Osteoblast (primary cell): Measurements from ENCODE around the gene FLVCR2. TPM values are rescaled to one million over a fixed set of nuclear protein-coding genes. Genes with fewer than 3 reads are reported as not detected.
"Not testable (repeated sequence)": the region's sequence is repeated elsewhere in the genome, so short reads cannot be mapped to it uniquely, and the experiment has no call there.

Source experiments
- DNase-seq: peaks from one replicate; pipeline ENCODE4 v3.0.0; 2011; ENCODE audit warnings: low spot score, mixed read lengths; ENCODE audit not compliant: insufficient read length; ENCODE audit errors: missing footprints
- H2AFZ ChIP-seq: 2 replicates; pipeline ENCODE4 v1.6.0; 2011; ENCODE audit warnings: mild to moderate bottlenecking, low read length
- H3K27ac ChIP-seq: 2 replicates; pipeline ENCODE4 v1.5.1; 2011; ENCODE audit warnings: mild to moderate bottlenecking, low read depth, low read length, moderate library complexity
- H3K27me3 ChIP-seq: 2 replicates; pipeline ENCODE4 v1.6.0; 2012; ENCODE audit warnings: mild to moderate bottlenecking, control low read depth, inconsistent platforms, low read length, moderate library complexity; ENCODE audit not compliant: insufficient read depth
- H3K36me3 ChIP-seq: 2 replicates; pipeline ENCODE4 v1.5.1; 2011; ENCODE audit warnings: mild to moderate bottlenecking, low read length, control low read depth, moderate library complexity; ENCODE audit not compliant: insufficient read depth
- H3K4me1 ChIP-seq: 2 replicates; pipeline ENCODE4 v1.5.1; 2011; ENCODE audit warnings: mild to moderate bottlenecking, low read length, control low read depth, moderate library complexity; ENCODE audit not compliant: insufficient read depth
- H3K4me2 ChIP-seq: 2 replicates; pipeline ENCODE4 v1.6.0; 2011; ENCODE audit warnings: mild to moderate bottlenecking, low read length; ENCODE audit not compliant: insufficient read depth
- H3K4me3 ChIP-seq: fragments of 200-600 bp; sonication (generic); 3 replicates; pipeline ENCODE4 v1.5.1; 2012; ENCODE audit warnings: mild to moderate bottlenecking, low read length, inconsistent platforms; ENCODE audit not compliant: insufficient read depth
- H3K79me2 ChIP-seq: 2 replicates; pipeline ENCODE4 v1.6.0; 2012; ENCODE audit warnings: mild to moderate bottlenecking, low read length, control low read depth, inconsistent platforms; ENCODE audit not compliant: insufficient read depth
- H3K9me3 ChIP-seq: 2 replicates; pipeline ENCODE4 v1.5.1; 2011; ENCODE audit warnings: low read depth, low read length, control low read depth
- H4K20me1 ChIP-seq: 2 replicates; pipeline ENCODE4 v1.6.0; 2012; ENCODE audit warnings: mild to moderate bottlenecking, low read length, control low read depth; ENCODE audit not compliant: insufficient read depth
- CTCF ChIP-seq: IDR thresholded peaks from 2 replicates; pipeline ENCODE4 v1.5.1; 2011; ENCODE audit warnings: mild to moderate bottlenecking, low read depth, low read length, moderate library complexity; ENCODE audit errors: extremely low read depth
- total RNA-seq: library from RNA; depleted of rRNA; stranded (reverse); fragments of >200 nt; gene quantifications from 2 replicates; pipeline ENCODE4 v1.2.3, GENCODE V29; 2012

FLVCR2 gene
- total RNA-seq, 1 donor: 1.8 TPM

DNA sequence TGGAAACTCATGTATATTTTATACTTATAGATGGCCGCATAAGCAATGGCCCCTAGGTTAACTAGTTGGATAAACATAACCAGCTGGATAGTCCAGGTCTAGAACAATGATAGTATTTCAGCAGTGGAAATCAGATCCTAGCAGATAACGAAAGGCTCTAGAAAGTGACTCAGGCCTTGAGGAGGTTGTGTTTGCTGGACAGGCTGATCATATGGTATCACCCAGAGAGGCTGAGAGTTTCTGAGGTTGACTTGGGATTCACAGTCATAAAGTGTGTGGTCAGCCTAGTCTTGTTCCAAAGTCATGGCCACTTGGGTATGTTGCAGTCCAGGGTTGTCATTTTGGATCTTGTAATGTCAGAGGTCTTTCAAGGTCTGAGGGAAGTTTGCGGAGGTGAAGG, 16.8 kb downstream of the FLVCR2 start:
- TF ChIP-seq CTCF: no peak
- Histone ChIP-seq H3K4me3 (no peak overlapping the region), H3K4me2 (no peak overlapping the region), H3K4me1 (no peaks in the 10 kb centered on the region), H3K27me3 (no peaks in the 10 kb centered on the region), H3K79me2 (no peaks in the 10 kb centered on the region), H4K20me1 (no peaks in the 10 kb centered on the region), H3K27ac (no peak overlapping the region), H2AFZ (no peak overlapping the region), H3K9me3 (peaks cover 1% of the 10 kb centered on the region), H3K36me3 (no peaks in the 10 kb centered on the region)
- no peak for DNase-seq

DNA sequence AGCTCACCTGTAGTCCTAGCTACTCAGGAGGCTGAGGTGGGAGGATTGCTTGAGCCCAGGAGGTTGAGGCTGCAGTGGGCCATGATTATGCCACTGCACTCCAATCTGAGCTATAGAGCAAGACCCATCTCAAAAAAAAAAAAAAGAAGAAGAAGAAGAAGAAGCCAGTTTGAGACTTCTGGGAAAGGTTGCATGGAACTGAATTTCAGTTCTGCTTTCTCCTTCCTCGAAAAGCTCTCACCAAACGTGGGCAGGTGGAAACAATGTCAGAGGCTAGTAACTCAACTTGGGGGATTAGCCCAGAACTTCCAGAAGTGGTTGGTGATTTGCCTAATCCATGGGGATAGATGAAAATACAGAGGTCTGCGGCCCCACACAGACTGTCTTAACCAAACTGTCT, 18.7 kb downstream of the FLVCR2 start:
- Histone ChIP-seq H3K36me3 (no peaks in the 10 kb centered on the region), H3K27ac (no peak overlapping the region), H3K79me2 (no peaks in the 10 kb centered on the region), H3K9me3 (no peaks in the 10 kb centered on the region), H3K27me3 (peaks cover 2% of the 10 kb centered on the region), H4K20me1 (no peaks in the 10 kb centered on the region), H3K4me2 (no peak overlapping the region), H3K4me3 (no peak overlapping the region), H2AFZ (no peak overlapping the region), H3K4me1 (no peaks in the 10 kb centered on the region)
- DNase-seq: no peak
- no peak for TF ChIP-seq CTCF

- not testable (repeated sequence) for H3K27ac ChIP-seq, H3K4me1 ChIP-seq, H3K4me3 ChIP-seq, H3K36me3 ChIP-seq, H3K79me2 ChIP-seq, H3K27me3 ChIP-seq, DNase-seq, H2AFZ ChIP-seq, H4K20me1 ChIP-seq, H3K9me3 ChIP-seq, H3K4me2 ChIP-seq
These were observed 21.7 kb downstream of the FLVCR2 start for GRCh38 chr14:75600100-75600499.

GRCh38 chr14:75601061-75601460, 22.6 kb downstream of the FLVCR2 start:
- H3K79me2 ChIP-seq, H3K27me3 ChIP-seq, H3K9me3 ChIP-seq, H3K4me2 ChIP-seq, H3K36me3 ChIP-seq, H2AFZ ChIP-seq, H3K4me1 ChIP-seq, DNase-seq, H4K20me1 ChIP-seq, H3K4me3 ChIP-seq, H3K27ac ChIP-seq: not testable (repeated sequence)

DNA sequence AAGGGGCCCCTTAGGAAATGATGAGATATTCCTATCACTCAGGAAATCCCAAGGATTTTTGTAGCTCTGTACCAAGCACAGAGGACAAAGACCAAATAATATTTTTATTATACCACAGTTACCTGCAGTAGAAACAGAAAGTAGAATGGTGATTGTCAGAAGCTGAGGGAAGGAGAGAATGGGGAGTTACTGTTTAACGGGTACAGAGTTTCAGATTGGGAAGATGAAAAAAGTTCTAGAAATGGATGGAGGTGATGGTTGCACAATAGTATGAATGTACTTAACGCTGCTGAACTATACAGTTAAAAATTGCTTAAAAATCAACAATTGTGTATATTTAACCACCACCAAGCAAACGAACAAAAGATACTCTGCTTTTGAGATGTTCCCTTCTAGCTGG, 24.1 kb downstream of the FLVCR2 start:
- no peak for TF ChIP-seq CTCF
- Histone ChIP-seq H3K27ac (no peak overlapping the region), H3K9me3 (no peaks in the 10 kb centered on the region), H3K36me3 (no peaks in the 10 kb centered on the region), H3K79me2 (no peaks in the 10 kb centered on the region), H3K27me3 (peaks cover 10% of the 10 kb centered on the region), H3K4me3 (no peak overlapping the region), H3K4me2 (no peak overlapping the region), H4K20me1 (no peaks in the 10 kb centered on the region), H2AFZ (no peak overlapping the region), H3K4me1 (peaks cover 9% of the 10 kb centered on the region)
- no peak for DNase-seq
